Measurements from ENCODE around the gene WNK2.

GRCh38 chr9:93297659-93298497, 113.9 kb downstream of the WNK2 start:
- TF ChIP-seq EZH2 (IDR thresholded peaks at IDR 0.05) = no peak
- no peak for TF ChIP-seq POLR2AphosphoS5 (IDR thresholded peaks at IDR 0.05; ENCODE audit: borderline replicate concordance, low read depth, low read length)
- no peak for TF ChIP-seq FOXP2 (optimal IDR thresholded peaks at IDR 0.05; ENCODE audit: control extremely low read depth, extremely low read length, insufficient read depth)
